Measurements from ENCODE around the gene CCSER2. TPM values are rescaled to one million over a fixed set of nuclear protein-coding genes. Genes with fewer than 3 reads are reported as not detected.

Gene CCSER2
- polyA plus RNA-seq, 1 donor (not counting 4 experiments of a cell fraction or from before 2014, with no cell fraction given) = 26.7 TPM

- no peak for TF ChIP-seq CTCF (optimal IDR thresholded peaks at IDR 0.05 in 1 of 3, IDR thresholded peaks at IDR 0.05 in 1 of 3, conservative IDR thresholded peaks at IDR 0.05 in 1 of 3; ENCODE audit: extremely low read depth in 1 of 3, insufficient read depth in 2 of 3, low read length in 3 of 3)
- no peak for TF ChIP-seq EZH2 (IDR thresholded peaks at IDR 0.05; ENCODE audit: low read length)
- Histone ChIP-seq H4K20me1 (ENCODE audit: control insufficient read depth, extremely low read depth, insufficient read depth, low read length) (no peaks in the 10 kb centered on the region), H3K27me3 (ENCODE audit: control insufficient read depth, extremely low read depth, insufficient read depth, low read length) (peaks cover 4% of the 10 kb centered on the region), H3K9ac (ENCODE audit: control insufficient read depth, extremely low read depth, insufficient read depth, low read length) (no peak overlapping the region), H3K9me1 (ENCODE audit: control insufficient read depth, extremely low read depth, insufficient read depth, low read length) (no peaks in the 10 kb centered on the region), H3K9me3 (ENCODE audit: control insufficient read depth, low read depth, low read length) (no peaks in the 10 kb centered on the region), H3K4me3 (ENCODE audit: control insufficient read depth in 2 of 3, extremely low read depth in 1 of 3, insufficient read depth in 2 of 3, low read depth in 1 of 3, low read length in 3 of 3) (no peak overlapping the region), H3K4me2 (ENCODE audit: control insufficient read depth, extremely low read depth, insufficient read depth, low read depth, low read length) (no peak overlapping the region), H2AFZ (ENCODE audit: control insufficient read depth, low read length) (no peak overlapping the region), H3K27ac (ENCODE audit: control insufficient read depth, insufficient read depth, low read length) (no peak overlapping the region), H3K36me3 (ENCODE audit: control insufficient read depth in 2 of 2, extremely low read depth in 1 of 2, insufficient read depth in 2 of 2, low read length in 2 of 2) (no peaks in the 10 kb centered on the region), H3K4me1 (ENCODE audit: control insufficient read depth, extremely low read depth, insufficient read depth, low read length) (no peaks in the 10 kb centered on the region), H3K79me2 (ENCODE audit: control insufficient read depth, insufficient read depth, low read length) (no peaks in the 10 kb centered on the region)
- DNase-seq (ENCODE audit: low read depth, low spot score) = no peak
- FAIRE-seq = no peak
- dilution Hi-C loops (cut with MboI; ENCODE audit: extremely low pct_ligation_motif_present, low sequenced_read_pairs) = no loop called here
Observed at GRCh38 chr10:84290235-84290634, 38.2 kb upstream of the CCSER2 start.

DNA sequence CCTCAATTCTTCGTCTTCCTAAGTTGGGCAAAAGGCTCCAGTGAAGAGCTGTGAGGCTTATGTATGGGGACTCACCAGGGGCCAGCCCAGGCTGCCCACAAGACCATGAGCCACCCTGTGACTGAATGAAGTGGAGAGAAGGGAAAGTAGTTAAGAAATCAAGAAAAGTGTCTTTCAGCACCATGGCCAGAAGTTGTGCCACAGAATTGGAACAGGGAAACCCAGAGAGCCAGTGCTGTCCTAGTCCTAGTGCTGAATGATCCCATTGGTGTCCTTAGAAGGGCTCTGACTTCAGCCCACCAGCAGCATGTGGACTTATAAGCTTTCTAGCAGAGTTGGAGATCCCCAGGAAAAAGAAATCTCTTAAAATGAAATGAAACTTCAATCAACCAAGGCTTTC is 37.0 kb upstream of the CCSER2 start:
- FAIRE-seq (no peak), DNase-seq (ENCODE audit: low read depth, low spot score) (no peak)
- H3K9ac ChIP-seq (ENCODE audit: control insufficient read depth, extremely low read depth, insufficient read depth, low read length) = no peak overlapping the region
- H3K9me3 ChIP-seq (ENCODE audit: control insufficient read depth, low read depth, low read length) = no peaks in the 10 kb centered on the region
- no peaks in the 10 kb centered on the region for H3K79me2 ChIP-seq (ENCODE audit: control insufficient read depth, insufficient read depth, low read length)
- H3K27me3 ChIP-seq (ENCODE audit: control insufficient read depth, extremely low read depth, insufficient read depth, low read length) = peaks cover 4% of the 10 kb centered on the region
- H3K9me1 ChIP-seq (ENCODE audit: control insufficient read depth, extremely low read depth, insufficient read depth, low read length) = no peaks in the 10 kb centered on the region
- H2AFZ ChIP-seq (ENCODE audit: control insufficient read depth, low read length) = no peak overlapping the region
- dilution Hi-C loops (cut with MboI; ENCODE audit: extremely low pct_ligation_motif_present, low sequenced_read_pairs) = no loop called here
- no peak overlapping the region for H3K4me2 ChIP-seq (ENCODE audit: control insufficient read depth, extremely low read depth, insufficient read depth, low read depth, low read length)
- no peak overlapping the region for H3K27ac ChIP-seq (ENCODE audit: control insufficient read depth, insufficient read depth, low read length)
- no peaks in the 10 kb centered on the region for H3K36me3 ChIP-seq (ENCODE audit: control insufficient read depth in 2 of 2, extremely low read depth in 1 of 2, insufficient read depth in 2 of 2, low read length in 2 of 2)
- H3K4me1 ChIP-seq (ENCODE audit: control insufficient read depth, extremely low read depth, insufficient read depth, low read length) = no peaks in the 10 kb centered on the region
- H4K20me1 ChIP-seq (ENCODE audit: control insufficient read depth, extremely low read depth, insufficient read depth, low read length) = no peaks in the 10 kb centered on the region
- no peak overlapping the region for H3K4me3 ChIP-seq (ENCODE audit: control insufficient read depth in 2 of 3, extremely low read depth in 1 of 3, insufficient read depth in 2 of 3, low read depth in 1 of 3, low read length in 3 of 3)
- no peak for TF ChIP-seq CTCF (optimal IDR thresholded peaks at IDR 0.05 in 1 of 3, IDR thresholded peaks at IDR 0.05 in 1 of 3, conservative IDR thresholded peaks at IDR 0.05 in 1 of 3; ENCODE audit: extremely low read depth in 1 of 3, insufficient read depth in 2 of 3, low read length in 3 of 3)
- TF ChIP-seq EZH2 (IDR thresholded peaks at IDR 0.05; ENCODE audit: low read length) = no peak
